H1 (cell line): ENCODE results near the gene METTL25B. TPM values are rescaled to one million over a fixed set of nuclear protein-coding genes. Genes with fewer than 3 reads are reported as not detected.

Experiments
- JUN ChIP-seq: IDR thresholded peaks from 2 replicates; pipeline ENCODE4 v1.6.1; 2011; ENCODE audit warnings: low read depth, mild to moderate bottlenecking, improper control_type of control experiment, low read length
- KDM5A ChIP-seq: fragments of 200-600 bp; IDR thresholded peaks from 2 replicates; pipeline ENCODE4 v1.7.1; 2012; ENCODE audit warnings: mild to moderate bottlenecking, low read length, inconsistent platforms, mixed read lengths
- NRF1 ChIP-seq: IDR thresholded peaks from 2 replicates; pipeline ENCODE4 v1.6.1; 2011; ENCODE audit warnings: mild to moderate bottlenecking, low read depth, low read length, improper control_type of control experiment
- RAD21 ChIP-seq, 2 experiments: IDR thresholded peaks in 1 of 2; conservative IDR thresholded peaks in 1 of 2; 2 replicates each; pipeline ENCODE4 v1.6.1; 2011; ENCODE audit warnings: low read depth in 2 of 2, low read length in 2 of 2, improper control_type of control experiment in 1 of 2, inconsistent platforms in 1 of 2, mild to moderate bottlenecking in 1 of 2, moderate library complexity in 1 of 2
- polyA plus RNA-seq, 7 experiments: library from polyadenylated mRNA; depleted of rRNA in 3 of 7; stranded (reverse) in 5 of 7; unstranded in 2 of 7; fragments of >200 nt in 5 of 7; fragments of 200-250 nt in 2 of 7; gene quantifications; 1 replicate in 5 of 7; 2 replicates in 1 of 7; 4 replicates in 1 of 7; pipeline versions ENCODE4 v1.2.1 to v1.2.3, GENCODE V29; 2011 to 2013; ENCODE audit warnings: missing spikeins in 2 of 7, mixed read lengths in 2 of 7
- total RNA-seq: library from RNA; stranded (reverse); fragmentation: NEBNext Ultra II Directional; extraction: Animal tissue kit (Norgen Biotek cat#: 25700); gene quantifications from 2 replicates; pipeline ENCODE4 v1.2.1, GENCODE V29; 2021

The METTL25B gene
- total and polyA plus RNA-seq, 2 of the 8 experiments (the other 6 are each of a cell fraction or from before 2014, with no cell fraction given): 28.4 to 30.1 TPM

- TF ChIP-seq JUN (no peak), RAD21 (IDR thresholded peaks at IDR 0.05 in 1 of 2, conservative IDR thresholded peaks at IDR 0.05 in 1 of 2; ENCODE audit: low read depth in 2 of 2, low read length in 2 of 2) (no peak), KDM5A (no peak), NRF1 (no peak)
Measured at GRCh38 chr1:156704166-156704711, 24.0 kb upstream of the METTL25B start (continued).
